Rectal smooth muscle tissue (tissue), 1 donor: ENCODE measurements around the gene NOD1.
"Not testable (repeated sequence)": the region's sequence is repeated elsewhere in the genome, so short reads cannot be mapped to it uniquely, and the experiment has no call there.

ENCODE experiments used
- H3K27ac ChIP-seq: one replicate; pipeline ENCODE4 v1.7.0; 2013; ENCODE audit warnings: low read depth, low read length, inconsistent platforms
- H3K27me3 ChIP-seq: one replicate; pipeline ENCODE4 v1.7.0; 2013; ENCODE audit warnings: low read length; ENCODE audit not compliant: control insufficient read depth, insufficient read depth
- H3K36me3 ChIP-seq: one replicate; pipeline ENCODE4 v1.7.0; 2013; ENCODE audit warnings: low read length; ENCODE audit not compliant: control insufficient read depth, insufficient read depth
- H3K4me1 ChIP-seq: one replicate; pipeline ENCODE4 v1.7.0; 2013; ENCODE audit warnings: low read length; ENCODE audit not compliant: control insufficient read depth, insufficient read depth
- H3K4me3 ChIP-seq: one replicate; pipeline ENCODE4 v1.7.0; 2013; ENCODE audit warnings: low read length
- H3K9ac ChIP-seq: one replicate; pipeline ENCODE4 v1.7.0; 2013; ENCODE audit warnings: low read length

Gene NOD1

DNA sequence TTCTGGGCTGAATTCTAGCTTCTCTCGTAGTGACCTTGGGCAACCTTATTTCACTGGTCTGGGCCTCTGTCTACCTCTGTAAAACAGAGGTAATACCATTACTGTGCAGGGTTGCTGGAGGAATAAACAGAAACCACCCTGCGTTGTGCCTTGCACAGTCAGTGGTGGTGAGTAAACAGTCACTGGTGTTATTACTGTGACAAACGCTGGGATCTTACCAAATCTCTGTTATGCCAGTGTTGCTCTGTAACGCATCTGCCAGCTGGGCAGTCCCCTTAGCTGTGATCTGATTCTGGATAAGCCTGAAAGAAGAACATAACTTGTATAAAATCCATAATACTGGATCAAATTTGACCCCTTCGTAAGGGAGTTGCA is 49.4 kb downstream of the NOD1 start:
- H3K9ac ChIP-seq, result no peak overlapping the region
- peaks cover 14% of the 10 kb centered on the region for H3K4me1 ChIP-seq

DNA sequence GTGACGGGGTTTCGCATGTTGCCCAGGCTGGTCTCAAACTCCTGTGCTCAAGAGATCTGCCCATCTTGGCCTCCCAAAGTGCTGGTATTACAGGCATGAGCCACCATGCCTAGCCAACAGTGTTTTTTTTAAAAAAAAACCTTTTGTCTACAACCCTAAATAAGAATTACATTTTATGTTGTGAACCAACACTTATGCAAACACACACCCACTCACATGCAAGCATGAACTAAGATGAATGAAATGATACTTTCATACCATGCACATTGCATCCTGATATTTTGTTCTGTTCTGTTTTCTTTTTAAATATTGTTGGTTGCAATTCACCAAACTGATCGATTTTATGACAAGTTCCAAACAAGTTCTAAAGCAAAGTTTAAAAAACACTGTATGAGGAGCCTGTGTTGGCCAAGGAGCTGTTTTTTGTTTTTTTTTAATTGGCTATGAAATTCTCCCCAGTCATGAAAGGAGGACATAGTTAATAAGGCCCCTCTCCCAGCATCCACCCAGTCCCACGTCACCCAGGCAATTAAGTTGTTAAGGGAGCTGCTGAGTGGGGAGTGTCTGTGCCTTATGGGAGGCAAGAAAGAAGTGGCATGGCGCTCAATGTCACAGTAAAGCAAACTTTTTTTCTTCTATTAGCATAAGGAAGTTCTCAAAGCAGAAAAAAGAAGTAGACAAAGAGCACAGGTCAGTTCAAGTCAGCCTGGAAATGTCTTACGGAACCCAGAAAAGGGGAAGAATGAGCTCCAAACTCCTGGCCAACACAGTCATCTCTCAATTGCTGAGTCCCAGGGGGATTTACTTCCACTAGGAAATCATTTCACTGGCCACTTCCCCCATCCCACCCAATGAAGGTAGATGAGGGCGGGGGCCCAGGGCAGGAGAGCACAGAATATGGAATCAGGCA is 50.1 kb downstream of the NOD1 start:
- Histone ChIP-seq H3K4me1 (peaks cover 12% of the 10 kb centered on the region), H3K27ac (no peak overlapping the region), H3K27me3 (no peaks in the 10 kb centered on the region), H3K4me3 (no peak overlapping the region), H3K36me3 (no peaks in the 10 kb centered on the region), H3K9ac (no peak overlapping the region)

More for the DNA sequence above, 49.4 kb downstream of the NOD1 start:
- no peaks in the 10 kb centered on the region for H3K36me3 ChIP-seq
- H3K27me3 ChIP-seq, result no peaks in the 10 kb centered on the region
- no peak overlapping the region for H3K4me3 ChIP-seq
- H3K27ac ChIP-seq, result no peak overlapping the region

DNA sequence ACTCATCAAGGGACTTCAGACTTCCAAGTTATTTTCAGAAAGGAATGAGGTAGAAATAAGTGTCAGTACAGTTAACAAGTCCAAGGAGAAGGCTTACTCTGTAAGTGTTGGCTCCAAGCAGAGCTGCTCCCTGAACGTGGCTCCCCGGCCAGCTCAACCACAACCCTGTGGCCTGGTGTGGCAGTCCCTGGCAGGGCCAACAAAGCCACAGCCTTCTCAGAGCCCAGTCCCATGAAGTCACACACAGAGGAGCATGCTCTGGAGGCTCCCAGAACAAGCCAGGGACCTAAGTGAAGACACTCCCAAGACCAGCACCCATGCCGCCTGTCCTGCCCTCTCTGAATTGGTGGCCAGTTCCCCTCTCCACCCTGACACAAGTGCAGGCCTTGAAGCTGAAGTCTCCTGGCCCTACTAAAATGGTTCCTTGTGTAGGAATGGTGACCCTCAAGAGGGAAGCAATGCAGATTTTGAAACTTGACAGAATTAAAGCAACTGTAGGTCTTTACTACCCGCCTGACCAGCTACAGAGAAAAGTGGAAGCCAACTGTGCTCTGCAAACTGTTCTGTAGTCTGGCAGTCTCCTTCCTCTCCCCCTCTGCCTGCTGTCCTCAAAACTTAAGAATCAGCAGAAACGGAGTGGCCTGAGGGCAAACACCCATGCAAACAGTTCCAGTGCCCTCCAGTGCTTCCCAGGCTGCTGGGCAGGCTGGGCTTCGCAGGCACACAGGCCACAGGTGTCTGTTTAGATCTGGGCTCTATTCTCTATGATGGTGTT is 51.1 kb downstream of the NOD1 start:
- no peak overlapping the region for H3K4me3 ChIP-seq
- no peak overlapping the region for H3K9ac ChIP-seq
- H3K36me3 ChIP-seq, result no peaks in the 10 kb centered on the region
- peaks cover 5% of the 10 kb centered on the region for H3K4me1 ChIP-seq
- H3K27me3 ChIP-seq, result no peaks in the 10 kb centered on the region
- H3K27ac ChIP-seq, result no peak overlapping the region

DNA sequence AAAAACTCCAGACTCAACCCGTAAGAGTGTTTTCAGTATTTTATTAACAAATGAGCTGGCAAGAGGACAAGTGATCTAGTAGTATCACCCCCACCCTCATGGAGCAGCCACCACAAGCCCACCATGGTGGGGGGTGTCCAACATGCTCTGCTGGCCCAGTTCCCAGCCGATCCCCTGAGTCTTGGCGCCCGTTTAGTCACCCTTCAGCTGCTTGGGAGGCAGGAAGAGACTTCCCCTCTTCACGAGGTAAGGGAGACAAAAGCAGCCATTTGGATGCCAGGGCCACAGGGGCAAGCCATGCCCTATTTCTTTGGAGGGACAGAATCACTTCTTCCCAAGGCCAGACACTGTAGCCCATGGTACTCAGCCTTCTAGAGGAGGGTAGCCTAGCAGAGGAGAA is 54.1 kb downstream of the NOD1 start:
- no peaks in the 10 kb centered on the region for H3K27me3 ChIP-seq
- H3K9ac ChIP-seq, result no peak overlapping the region
- no peaks in the 10 kb centered on the region for H3K36me3 ChIP-seq
- H3K4me1 ChIP-seq, result no peaks in the 10 kb centered on the region
- H3K4me3 ChIP-seq, result no peak overlapping the region
- H3K27ac ChIP-seq, result no peak overlapping the region

DNA sequence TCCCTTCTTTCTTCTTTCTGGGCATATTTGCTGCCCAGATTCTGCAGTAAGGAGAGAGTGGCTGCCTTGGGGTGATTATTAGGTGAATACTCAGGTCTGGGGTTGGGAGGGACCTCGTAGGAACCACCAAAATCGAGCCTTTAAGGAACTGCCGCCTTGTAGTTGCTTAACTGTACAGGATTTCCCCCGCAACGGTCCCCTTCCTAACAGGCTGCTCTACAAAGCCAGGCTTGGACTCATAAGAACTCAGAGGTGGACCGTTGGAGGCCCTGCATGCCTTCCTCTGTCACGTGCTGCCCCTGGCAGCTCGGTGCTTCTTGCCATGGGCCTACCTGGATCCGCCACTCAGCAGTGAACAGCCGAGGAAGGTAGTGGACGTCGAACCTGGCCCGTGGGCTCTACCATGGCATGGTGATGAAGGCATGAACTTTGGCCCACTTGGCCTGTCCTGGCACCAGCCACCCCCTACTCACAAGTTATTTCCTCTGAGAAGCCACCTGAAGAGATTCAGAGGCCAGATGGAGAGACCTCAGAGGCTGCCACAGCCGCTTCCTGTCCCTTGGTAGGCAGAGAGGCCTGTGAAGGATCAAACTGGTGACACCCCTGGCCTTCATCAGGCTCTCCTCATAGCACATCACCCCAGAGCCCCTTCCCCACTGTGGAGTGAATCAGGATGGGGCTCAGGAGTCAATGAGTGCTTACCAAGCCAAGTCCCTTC is 54.6 kb downstream of the NOD1 start:
- no peaks in the 10 kb centered on the region for H3K36me3 ChIP-seq
- H3K9ac ChIP-seq, result no peak overlapping the region
- H3K27ac ChIP-seq, result no peak overlapping the region
- H3K27me3 ChIP-seq, result no peaks in the 10 kb centered on the region
- H3K4me1 ChIP-seq, result no peaks in the 10 kb centered on the region
- H3K4me3 ChIP-seq, result no peak overlapping the region

DNA sequence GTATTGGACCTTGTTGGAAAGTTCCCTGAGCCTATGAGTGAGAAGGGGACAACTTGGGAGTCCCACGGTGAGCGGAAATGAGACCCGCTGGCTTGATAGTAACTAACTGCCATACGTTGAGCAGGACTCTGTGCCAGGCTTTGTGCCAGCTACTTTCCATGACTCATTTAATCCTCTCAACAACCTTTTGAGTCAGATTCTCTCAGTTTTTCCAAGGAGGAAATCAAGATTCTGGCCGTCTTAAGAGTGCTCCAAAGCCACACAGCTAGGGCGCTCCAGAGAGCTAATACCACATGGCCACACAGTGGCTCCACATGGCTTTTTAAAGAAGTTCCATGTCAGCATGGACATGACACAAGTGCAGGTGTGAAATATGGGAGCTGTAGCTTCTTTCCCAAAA is 55.7 kb downstream of the NOD1 start:
- Histone ChIP-seq H3K4me3 (no peak overlapping the region), H3K4me1 (no peaks in the 10 kb centered on the region), H3K36me3 (no peaks in the 10 kb centered on the region), H3K9ac (no peak overlapping the region), H3K27me3 (no peaks in the 10 kb centered on the region), H3K27ac (no peak overlapping the region)

DNA sequence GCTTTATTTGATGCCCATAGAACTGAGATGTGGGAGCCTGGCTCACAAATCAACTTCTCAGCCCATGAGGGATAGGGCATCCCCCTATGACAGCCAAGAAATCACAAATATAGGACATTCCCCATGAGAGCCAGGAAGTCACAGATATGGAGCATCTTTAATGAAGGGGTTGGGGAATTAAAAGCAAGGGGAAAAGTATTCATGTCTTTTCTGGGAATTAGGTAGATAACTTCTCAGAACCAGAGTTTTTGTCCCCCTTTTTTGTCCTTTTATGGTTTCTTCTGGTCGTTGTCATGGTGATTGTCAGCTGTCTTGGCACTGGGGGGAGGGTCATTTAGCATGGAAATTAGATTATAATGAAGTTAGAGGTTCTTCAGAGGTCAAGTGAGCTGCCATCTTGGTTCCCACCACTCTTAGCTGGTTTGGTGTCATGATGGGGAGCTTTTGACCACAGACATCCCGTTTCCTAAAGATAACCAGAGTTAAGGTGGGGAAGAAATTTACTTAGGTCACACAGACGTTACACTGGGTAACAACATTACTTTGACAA is 56.9 kb downstream of the NOD1 start:
- H3K27me3 ChIP-seq, result no peaks in the 10 kb centered on the region
- H3K4me3 ChIP-seq, result no peak overlapping the region
- H3K4me1 ChIP-seq, result no peaks in the 10 kb centered on the region
- no peaks in the 10 kb centered on the region for H3K36me3 ChIP-seq
- H3K27ac ChIP-seq, result no peak overlapping the region
- no peak overlapping the region for H3K9ac ChIP-seq

DNA sequence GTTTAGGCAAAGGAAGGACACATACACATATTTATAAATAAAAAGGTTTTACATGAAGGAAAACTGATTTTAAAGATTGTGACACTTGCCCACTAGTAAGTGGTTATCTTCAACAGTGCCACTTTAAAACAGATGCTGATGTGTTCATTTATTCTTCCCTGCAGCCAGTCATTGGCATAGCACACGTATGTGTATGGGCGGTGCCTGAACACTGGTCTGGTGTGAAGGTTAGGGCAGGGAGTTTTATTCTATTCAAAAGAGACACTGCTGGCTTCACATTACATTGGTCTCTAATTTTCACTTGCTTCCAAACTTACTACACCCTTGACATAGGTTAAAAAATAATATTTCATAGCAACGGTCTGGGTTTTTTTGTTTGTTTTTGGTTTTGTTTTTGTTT is 57.9 kb downstream of the NOD1 start:
- H3K9ac ChIP-seq, result no peak overlapping the region
- H3K36me3 ChIP-seq, result no peaks in the 10 kb centered on the region
- no peak overlapping the region for H3K27ac ChIP-seq
- no peaks in the 10 kb centered on the region for H3K4me1 ChIP-seq
- no peak overlapping the region for H3K4me3 ChIP-seq
- H3K27me3 ChIP-seq, result no peaks in the 10 kb centered on the region

DNA sequence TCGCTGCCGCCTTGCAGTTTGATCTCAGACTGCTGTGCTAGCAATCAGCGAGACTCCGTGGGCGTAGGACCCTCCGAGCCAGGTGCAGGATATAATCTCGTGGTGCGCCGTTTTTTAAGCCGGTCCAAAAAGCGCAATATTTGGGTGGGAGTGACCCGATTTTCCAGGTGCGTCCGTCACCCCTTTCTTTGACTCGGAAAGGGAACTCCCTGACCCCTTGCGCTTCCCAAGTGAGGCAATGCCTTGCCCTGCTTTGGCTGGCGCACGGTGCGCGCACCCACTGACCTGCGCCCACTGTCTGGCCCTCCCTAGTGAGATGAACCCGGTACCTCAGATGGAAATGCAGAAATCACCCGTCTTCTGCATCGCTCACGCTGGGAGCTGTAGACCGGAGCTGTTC is 58.5 kb downstream of the NOD1 start:
- not testable (repeated sequence) for H3K4me3 ChIP-seq, H3K27me3 ChIP-seq, H3K4me1 ChIP-seq, H3K27ac ChIP-seq, H3K36me3 ChIP-seq, H3K9ac ChIP-seq

DNA sequence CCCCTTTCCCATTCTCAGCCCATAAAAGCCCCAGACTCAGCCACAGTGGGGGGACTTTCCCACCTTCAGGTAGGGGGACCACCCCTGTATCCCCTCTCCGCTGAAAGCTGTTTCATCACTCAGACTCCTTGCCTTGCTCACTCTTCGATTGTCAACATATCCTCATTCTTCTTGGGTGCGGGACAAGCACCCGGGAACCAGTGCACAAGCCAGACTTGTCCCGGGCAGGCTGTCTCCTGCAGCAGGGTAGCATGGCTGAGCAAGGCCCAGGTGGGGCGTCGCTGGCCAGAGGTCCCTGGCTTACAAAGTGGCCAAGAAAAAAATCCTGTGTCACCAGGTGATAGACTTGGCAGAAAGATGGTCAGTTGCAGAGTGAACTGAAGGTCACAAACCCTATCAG is 64.7 kb downstream of the NOD1 start:
- H3K27me3 ChIP-seq, result no peaks in the 10 kb centered on the region
- H3K4me1 ChIP-seq, result no peaks in the 10 kb centered on the region
- H3K9ac ChIP-seq, result no peak overlapping the region
- no peak overlapping the region for H3K4me3 ChIP-seq
- H3K36me3 ChIP-seq, result no peaks in the 10 kb centered on the region
- no peak overlapping the region for H3K27ac ChIP-seq

DNA sequence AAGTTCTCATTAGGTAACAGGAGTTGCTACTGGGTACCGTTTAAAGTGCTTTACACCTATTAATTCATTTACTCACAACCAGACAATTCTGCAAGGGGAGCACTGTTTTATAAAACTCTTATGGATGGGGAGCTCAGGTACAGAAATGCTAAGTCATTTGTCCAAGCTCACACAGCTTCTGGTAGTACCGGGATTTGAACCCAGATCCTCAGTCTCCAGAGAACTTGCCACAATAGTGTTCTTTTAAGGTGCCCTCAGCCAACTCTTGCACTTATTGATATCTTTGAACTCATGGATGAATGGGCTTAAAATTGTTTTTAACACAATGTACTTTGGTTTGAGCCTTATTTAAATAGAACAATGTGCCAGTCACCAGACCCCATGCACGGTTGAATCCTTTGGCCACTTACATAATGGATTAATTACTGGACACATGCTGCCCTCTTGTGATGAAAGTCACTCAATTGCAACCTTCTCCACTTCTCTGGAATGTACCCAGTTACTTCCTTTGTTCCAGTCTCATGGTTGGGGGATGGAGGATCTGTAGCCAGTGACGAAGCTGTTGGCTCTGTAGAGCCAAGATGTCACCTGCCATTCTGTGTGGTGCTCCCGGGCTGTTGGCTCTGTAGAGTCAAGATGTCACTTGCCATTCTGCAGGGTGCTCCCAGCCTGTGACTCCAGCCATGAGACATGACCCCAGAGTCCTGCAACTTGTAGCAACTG is 65.6 kb downstream of the NOD1 start:
- Histone ChIP-seq H3K36me3 (no peaks in the 10 kb centered on the region), H3K4me1 (no peaks in the 10 kb centered on the region), H3K4me3 (no peak overlapping the region), H3K9ac (no peak overlapping the region), H3K27ac (no peak overlapping the region), H3K27me3 (no peaks in the 10 kb centered on the region)

DNA sequence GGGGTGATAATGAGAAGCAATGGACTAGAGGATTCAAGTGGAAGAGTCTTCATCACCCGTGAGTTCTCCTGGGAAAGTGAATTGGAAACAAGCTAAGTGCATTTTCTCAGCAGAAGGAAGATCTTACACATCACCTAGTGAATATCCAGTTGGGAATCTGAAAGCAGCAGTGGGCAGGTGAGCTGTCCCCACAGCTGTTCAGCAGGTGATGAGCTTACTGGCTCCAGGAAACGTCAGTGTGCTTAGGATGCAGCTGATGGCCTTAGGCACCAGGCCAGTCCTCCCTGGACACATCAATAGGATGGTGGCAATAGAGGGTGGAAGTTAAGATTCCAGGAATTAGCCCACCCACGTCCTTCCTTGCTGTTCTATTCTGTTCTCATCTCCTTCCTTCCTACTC is 66.7 kb downstream of the NOD1 start:
- Histone ChIP-seq H3K36me3 (no peaks in the 10 kb centered on the region), H3K27ac (no peak overlapping the region), H3K9ac (no peak overlapping the region), H3K4me3 (no peak overlapping the region), H3K4me1 (no peaks in the 10 kb centered on the region), H3K27me3 (no peaks in the 10 kb centered on the region)
